Skeletal muscle satellite cell (primary cell): ENCODE measurements around the gene TCHP. TPM values are rescaled to one million over a fixed set of nuclear protein-coding genes. Genes with fewer than 3 reads are reported as not detected.
"Not testable (repeated sequence)": the region's sequence is repeated elsewhere in the genome, so short reads cannot be mapped to it uniquely, and the experiment has no call there.

Experiments used
- H3K27me3 ChIP-seq: 2 replicates; pipeline ENCODE4 v1.7.0; 2013; ENCODE audit warnings: low read length; ENCODE audit not compliant: control insufficient read depth, insufficient read depth
- H3K36me3 ChIP-seq: 2 replicates; pipeline ENCODE4 v1.7.0; 2013; ENCODE audit warnings: mild to moderate bottlenecking, control low read depth, low read length; ENCODE audit not compliant: insufficient read depth
- H3K4me1 ChIP-seq: 2 replicates; pipeline ENCODE4 v1.7.0; 2013; ENCODE audit warnings: low read length; ENCODE audit not compliant: control insufficient read depth, insufficient read depth
- H3K4me2 ChIP-seq: 2 replicates; pipeline ENCODE4 v1.7.0; 2013; ENCODE audit warnings: mild to moderate bottlenecking, low read length
- H3K4me3 ChIP-seq: 2 replicates; pipeline ENCODE4 v1.7.0; 2013; ENCODE audit warnings: low read length
- H3K9ac ChIP-seq: 2 replicates; pipeline ENCODE4 v1.7.0; 2013; ENCODE audit warnings: mild to moderate bottlenecking, low read depth, low read length, moderate library complexity
- H3K9me3 ChIP-seq: replicated peaks from 2 replicates; pipeline ENCODE4 v1.7.0; 2013; ENCODE audit warnings: mild to moderate bottlenecking, control low read depth, low read length
- total RNA-seq: library from RNA; depleted of rRNA; stranded (reverse); fragments of >200 nt; gene quantifications from 2 replicates; pipeline ENCODE4 v1.2.3, GENCODE V29; 2012; rRNA removed

TCHP gene
- 6.1 and 7.9 TPM in 2 replicates for total RNA-seq

- Histone ChIP-seq H3K9me3 (no peaks in the 10 kb centered on the region), H3K4me3 (peak within 1 kb of the TSS; percentile 84), H3K9ac (peak within 1 kb of the TSS; percentile 90), H3K27me3 (no peaks in the 10 kb centered on the region), H3K4me2 (peak within 1 kb of the TSS; percentile 93), H3K4me1 (peaks cover 14% of the 10 kb centered on the region), H3K36me3 (peaks cover 21% of the 10 kb centered on the region)
Measured at GRCh38 chr12:109899783-109900751, at the start of gene TCHP. Gene TCHP, plus strand, starts transcription at chr12:109900274. Its CDS starts 2,753 bp downstream, at chr12:109903027.

DNA sequence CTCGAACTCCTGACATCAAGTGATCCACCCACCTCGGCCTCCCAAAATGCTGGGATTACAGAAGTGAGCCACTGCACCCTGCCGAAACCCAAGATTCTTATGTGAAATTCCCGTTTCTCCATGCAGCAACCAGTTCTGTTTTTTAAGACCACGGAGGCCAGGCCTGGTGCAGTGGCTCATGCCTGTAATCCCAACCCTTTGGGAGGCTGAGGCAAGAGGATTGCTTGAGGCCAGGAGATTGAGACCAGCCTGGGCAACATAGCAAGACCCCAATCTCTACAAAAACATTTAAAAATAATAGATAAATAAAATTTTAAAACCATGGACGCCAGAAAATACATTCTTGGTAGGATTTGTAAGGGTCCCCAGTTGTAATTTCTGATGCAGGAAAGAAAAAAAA, 49.6 kb upstream of the TCHP start:
- H3K4me1 ChIP-seq, H3K27me3 ChIP-seq, H3K4me3 ChIP-seq, H3K9ac ChIP-seq, H3K4me2 ChIP-seq, H3K9me3 ChIP-seq: not testable (repeated sequence)
- H3K36me3 ChIP-seq: peaks cover 27% of the 10 kb centered on the region

DNA sequence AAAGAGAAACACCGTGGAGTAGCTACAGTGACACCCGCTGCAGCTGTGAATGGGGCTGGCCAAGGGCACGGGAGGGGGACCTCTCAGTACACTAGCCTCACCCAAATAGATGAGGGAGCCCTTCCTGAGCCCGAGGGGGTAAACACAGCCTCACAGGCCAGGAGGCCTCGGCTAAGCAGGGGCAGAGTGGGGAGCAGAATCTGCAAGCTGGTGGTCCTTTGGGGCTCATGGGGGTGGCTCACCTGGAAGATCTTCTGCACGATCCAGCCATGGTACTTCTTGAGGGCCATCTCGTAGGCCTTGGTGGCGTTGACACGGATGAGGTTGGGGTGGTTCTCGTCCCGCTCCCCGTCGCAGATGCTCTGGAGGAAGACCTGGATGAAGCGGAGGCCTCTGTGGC, 44.7 kb upstream of the TCHP start:
- Histone ChIP-seq H3K27me3 (no peaks in the 10 kb centered on the region), H3K36me3 (peaks cover 48% of the 10 kb centered on the region), H3K9ac (no peak overlapping the region), H3K4me1 (no peaks in the 10 kb centered on the region), H3K4me2 (no peak overlapping the region), H3K9me3 (no peaks in the 10 kb centered on the region), H3K4me3 (no peak overlapping the region)

- H3K27me3 ChIP-seq: no peaks in the 10 kb centered on the region
- H3K9ac ChIP-seq: no peak overlapping the region
- no peaks in the 10 kb centered on the region for H3K9me3 ChIP-seq
- no peak overlapping the region for H3K4me2 ChIP-seq
- no peaks in the 10 kb centered on the region for H3K4me1 ChIP-seq
- H3K36me3 ChIP-seq: peaks cover 45% of the 10 kb centered on the region
- H3K4me3 ChIP-seq: no peak overlapping the region
Measured at GRCh38 chr12:109857715-109858114, 42.4 kb upstream of the TCHP start.

- H3K4me3 ChIP-seq: no peak overlapping the region
- no peak overlapping the region for H3K9ac ChIP-seq
- H3K27me3 ChIP-seq: no peaks in the 10 kb centered on the region
- H3K4me1 ChIP-seq: no peaks in the 10 kb centered on the region
- H3K4me2 ChIP-seq: no peak overlapping the region
- peaks cover 42% of the 10 kb centered on the region for H3K36me3 ChIP-seq
- no peaks in the 10 kb centered on the region for H3K9me3 ChIP-seq
Measured at GRCh38 chr12:109858764-109859163, 41.3 kb upstream of the TCHP start.

DNA sequence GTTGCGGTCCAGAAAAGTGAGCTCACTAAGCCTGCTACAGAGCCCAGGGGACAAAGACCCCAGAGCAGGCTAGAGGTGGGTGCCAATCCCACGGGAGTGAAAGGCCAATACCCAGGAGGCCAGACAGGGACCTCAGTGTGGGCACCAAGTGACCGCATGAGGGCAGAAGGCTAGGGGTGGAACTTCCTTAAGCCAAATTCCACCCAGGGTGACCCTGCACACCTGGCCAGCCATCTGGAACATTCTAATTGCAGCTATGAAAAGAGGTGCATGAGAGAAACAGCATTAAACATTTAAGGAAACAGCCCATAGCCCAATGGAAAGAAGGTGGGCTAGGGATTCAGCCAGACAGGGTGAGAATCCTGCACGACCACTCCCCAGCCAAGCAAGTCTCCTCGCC, 39.1 kb upstream of the TCHP start:
- H3K27me3 ChIP-seq: no peaks in the 10 kb centered on the region
- no peak overlapping the region for H3K4me2 ChIP-seq
- no peak overlapping the region for H3K4me3 ChIP-seq
- H3K4me1 ChIP-seq: peaks cover 6% of the 10 kb centered on the region
- no peak overlapping the region for H3K9ac ChIP-seq
- peaks cover 22% of the 10 kb centered on the region for H3K36me3 ChIP-seq
- H3K9me3 ChIP-seq: no peaks in the 10 kb centered on the region

- peaks cover 18% of the 10 kb centered on the region for H3K36me3 ChIP-seq
- no peaks in the 10 kb centered on the region for H3K9me3 ChIP-seq
- H3K4me2 ChIP-seq: no peak overlapping the region
- peaks cover 6% of the 10 kb centered on the region for H3K4me1 ChIP-seq
- no peaks in the 10 kb centered on the region for H3K27me3 ChIP-seq
- no peak overlapping the region for H3K4me3 ChIP-seq
- no peak overlapping the region for H3K9ac ChIP-seq
Measured at GRCh38 chr12:109861689-109862314, 38.3 kb upstream of the TCHP start.

DNA sequence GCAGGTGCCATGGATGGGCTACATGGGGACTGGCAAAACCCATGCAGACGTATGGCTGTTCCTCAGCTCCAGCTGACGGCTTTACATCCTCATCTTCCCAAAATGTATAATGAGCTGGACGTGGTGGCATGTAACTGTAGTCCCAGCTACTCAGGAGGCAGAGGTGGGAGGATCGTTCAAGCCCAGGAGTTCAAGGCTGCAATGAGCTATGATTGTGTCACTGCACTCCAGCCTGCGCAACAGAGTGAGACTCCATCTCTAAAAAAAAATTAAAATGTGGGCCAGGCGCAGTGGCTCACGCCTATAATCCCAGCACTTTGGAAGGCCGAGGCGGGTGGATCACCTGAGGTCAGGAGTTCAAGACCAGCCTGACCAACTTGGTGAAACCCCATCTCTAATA, 37.6 kb upstream of the TCHP start:
- not testable (repeated sequence) for H3K27me3 ChIP-seq, H3K4me2 ChIP-seq, H3K9me3 ChIP-seq, H3K4me1 ChIP-seq, H3K4me3 ChIP-seq, H3K9ac ChIP-seq
- peaks cover 12% of the 10 kb centered on the region for H3K36me3 ChIP-seq

DNA sequence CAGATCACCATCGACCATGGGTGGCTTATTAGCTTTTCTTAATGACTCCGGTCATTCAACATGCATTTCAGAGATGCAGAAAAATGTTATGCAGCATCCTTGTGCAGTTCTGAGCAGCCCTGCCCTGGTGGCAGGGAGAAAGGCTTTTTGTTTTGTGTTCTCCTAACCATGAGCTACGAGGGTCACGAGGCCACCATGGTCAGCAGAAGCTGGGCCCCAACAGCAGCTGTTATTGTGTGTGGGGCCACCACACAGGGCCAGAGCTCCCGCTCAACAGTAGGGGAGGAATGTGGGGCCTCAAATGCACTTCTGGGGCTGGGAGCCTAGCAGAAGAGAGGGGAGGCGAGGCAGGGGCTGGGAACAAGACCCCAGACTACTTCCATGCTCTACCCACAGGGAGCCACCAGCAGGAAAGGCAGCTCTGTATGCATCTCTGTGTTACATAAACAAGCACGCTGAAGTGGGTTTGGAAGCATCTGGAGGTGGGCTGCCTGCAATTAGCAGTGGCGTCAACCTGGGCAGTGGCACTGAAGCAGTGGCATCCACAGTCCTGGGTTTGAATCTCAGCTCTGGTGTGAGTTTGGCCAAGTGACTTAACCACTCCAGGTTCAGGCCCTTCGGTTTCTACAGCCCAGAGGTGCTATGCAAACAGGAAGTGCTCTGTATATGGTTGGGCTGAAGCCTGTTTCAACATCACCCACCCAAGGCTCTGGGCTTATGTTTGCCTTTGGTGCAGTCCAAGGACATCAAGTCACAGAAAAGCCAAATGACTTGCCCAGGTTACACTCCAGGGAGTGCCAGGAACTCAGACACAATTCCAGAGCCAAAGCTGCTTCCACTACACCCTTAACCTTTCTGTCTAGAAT, 36.0 kb upstream of the TCHP start:
- Histone ChIP-seq H3K4me1 (peaks cover 12% of the 10 kb centered on the region), H3K4me3 (no peak overlapping the region), H3K4me2 (no peak overlapping the region), H3K36me3 (peaks cover 5% of the 10 kb centered on the region), H3K27me3 (no peaks in the 10 kb centered on the region), H3K9me3 (no peaks in the 10 kb centered on the region), H3K9ac (no peak overlapping the region)

DNA sequence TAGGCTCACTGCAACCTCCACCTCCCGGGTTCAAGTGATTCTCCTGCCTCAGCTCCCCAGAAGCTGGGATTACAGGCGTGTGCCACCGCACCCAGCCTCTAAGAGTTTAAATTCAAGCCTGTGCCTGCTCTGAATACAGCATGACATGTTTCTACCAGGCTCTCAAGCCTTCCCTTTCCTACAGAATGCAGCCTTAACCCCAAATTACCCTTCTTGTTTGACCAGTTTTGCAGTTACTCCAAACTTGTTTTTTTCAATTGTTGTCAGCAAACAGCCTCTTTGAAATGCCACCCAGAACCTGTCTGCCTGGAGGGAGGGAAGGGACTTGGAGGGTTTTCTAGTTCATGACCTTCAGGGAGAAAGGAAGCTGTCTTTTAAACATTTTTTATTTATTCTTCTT, 35.2 kb upstream of the TCHP start:
- Histone ChIP-seq H3K4me3 (no peak overlapping the region), H3K9ac (no peak overlapping the region), H3K36me3 (peaks cover 5% of the 10 kb centered on the region), H3K27me3 (no peaks in the 10 kb centered on the region), H3K4me1 (peaks cover 12% of the 10 kb centered on the region), H3K4me2 (no peak overlapping the region), H3K9me3 (no peaks in the 10 kb centered on the region)
